ENCODE measurements around the gene BCL11A.

BCL11A gene

GRCh38 chr2:60553495-60554073 lies at the start of gene BCL11A:
Gene BCL11A, minus strand, starts transcription at chr2:60553654. Its CDS starts 384 bp downstream, at chr2:60553270.
- no peak for DNase-seq

GRCh38 chr2:60602828-60603532 lies 49.5 kb upstream of the BCL11A start:
- no peak for DNase-seq

GRCh38 chr2:60602388-60602787 lies 48.9 kb upstream of the BCL11A start:
- no peak for DNase-seq

- no peak for DNase-seq
Observed at GRCh38 chr2:60598271-60598670, 44.8 kb upstream of the BCL11A start.

GRCh38 chr2:60597346-60597745 lies 43.9 kb upstream of the BCL11A start:
- DNase-seq = no peak

- no peak for DNase-seq
Observed at GRCh38 chr2:60596411-60596810, 43.0 kb upstream of the BCL11A start.

GRCh38 chr2:60595953-60596352 lies 42.5 kb upstream of the BCL11A start:
- DNase-seq = no peak

- no peak for DNase-seq
Observed at GRCh38 chr2:60589104-60589503, 35.6 kb upstream of the BCL11A start.

GRCh38 chr2:60586081-60586480 lies 32.6 kb upstream of the BCL11A start:
- DNase-seq = no peak

GRCh38 chr2:60585276-60585675 lies 31.8 kb upstream of the BCL11A start:
- DNase-seq = no peak

GRCh38 chr2:60583604-60584003 lies 30.1 kb upstream of the BCL11A start:
- DNase-seq = no peak

- peak; percentile 14 to 15 for DNase-seq
Observed at GRCh38 chr2:60581433-60582282, 28.2 kb upstream of the BCL11A start.

GRCh38 chr2:60577682-60578283 lies 24.3 kb upstream of the BCL11A start:
- no peak for DNase-seq

- DNase-seq = no peak
Observed at GRCh38 chr2:60573251-60573650, 19.8 kb upstream of the BCL11A start.

- DNase-seq = no peak
Observed at GRCh38 chr2:60570251-60570650, 16.8 kb upstream of the BCL11A start.

GRCh38 chr2:60569680-60570111 lies 16.2 kb upstream of the BCL11A start:
- no peak for DNase-seq

- DNase-seq = no peak
Observed at GRCh38 chr2:60567919-60568768, 14.7 kb upstream of the BCL11A start.

GRCh38 chr2:60567096-60567495 lies 13.6 kb upstream of the BCL11A start:
- no peak for DNase-seq

- DNase-seq = no peak
Observed at GRCh38 chr2:60565472-60565871, 12.0 kb upstream of the BCL11A start.

- DNase-seq = peak; percentile 22 to 40
Observed at GRCh38 chr2:60560734-60561644, 7.5 kb upstream of the BCL11A start.

GRCh38 chr2:60559880-60560279 lies 6.4 kb upstream of the BCL11A start:
- no peak for DNase-seq

All from AML-193 (cell line).